KOPT-K1 (cell line): ENCODE data around the gene ATG14.

Experiments used
- H3K27ac ChIP-seq: fragments of 200-600 bp; sonication (generic); 2 replicates; pipeline ENCODE4 v1.5.1; 2016; ENCODE audit warnings: antibody characterized with exemption, mild to moderate bottlenecking, low read depth, low read length; ENCODE audit not compliant: poor library complexity, severe bottlenecking
- H3K36me3 ChIP-seq: fragments of 200-600 bp; sonication (generic); 2 replicates; pipeline ENCODE4 v1.5.1; 2017; ENCODE audit warnings: antibody characterized with exemption, mild to moderate bottlenecking, low read length, moderate library complexity; ENCODE audit not compliant: insufficient read depth
- H3K9me3 ChIP-seq: fragments of 200-600 bp; sonication (generic); 2 replicates; pipeline ENCODE4 v1.5.1; 2017; ENCODE audit warnings: antibody characterized with exemption, low read length, mild to moderate bottlenecking; ENCODE audit not compliant: insufficient read depth, poor library complexity, severe bottlenecking

The ATG14 gene

GRCh38 chr14:55333711-55334485 is 77.7 kb downstream of the ATG14 start:
- Histone ChIP-seq H3K9me3 (no peaks in the 10 kb centered on the region), H3K27ac (no peak overlapping the region)

GRCh38 chr14:55332654-55333570 is 78.7 kb downstream of the ATG14 start:
- H3K36me3 ChIP-seq = no peaks in the 10 kb centered on the region
- H3K27ac ChIP-seq = peak overlapping the region; percentile 51
- no peaks in the 10 kb centered on the region for H3K9me3 ChIP-seq

More at GRCh38 chr14:55333711-55334485, 77.7 kb downstream of the ATG14 start:
- no peaks in the 10 kb centered on the region for H3K36me3 ChIP-seq

- Histone ChIP-seq H3K27ac (no peak overlapping the region), H3K36me3 (no peaks in the 10 kb centered on the region), H3K9me3 (no peaks in the 10 kb centered on the region)
Observed at GRCh38 chr14:55329999-55330710, 81.5 kb downstream of the ATG14 start.

- Histone ChIP-seq H3K9me3 (no peaks in the 10 kb centered on the region), H3K27ac (no peak overlapping the region), H3K36me3 (no peaks in the 10 kb centered on the region)
Observed at GRCh38 chr14:55328317-55328716, 83.3 kb downstream of the ATG14 start.

GRCh38 chr14:55327179-55327578 is 84.5 kb downstream of the ATG14 start:
- H3K36me3 ChIP-seq = no peaks in the 10 kb centered on the region
- H3K9me3 ChIP-seq = no peaks in the 10 kb centered on the region
- H3K27ac ChIP-seq = no peak overlapping the region

- Histone ChIP-seq H3K9me3 (no peaks in the 10 kb centered on the region), H3K36me3 (peaks cover 4% of the 10 kb centered on the region; the same call in 1 of the 2 replicates), H3K27ac (no peak overlapping the region)
Observed at GRCh38 chr14:55324812-55325211, 86.8 kb downstream of the ATG14 start.

GRCh38 chr14:55323910-55324309 is 87.7 kb downstream of the ATG14 start:
- Histone ChIP-seq H3K36me3 (peaks cover 6% of the 10 kb centered on the region; the same call in 1 of the 2 replicates), H3K27ac (no peak overlapping the region), H3K9me3 (no peaks in the 10 kb centered on the region)

GRCh38 chr14:55318694-55319093 is 92.9 kb downstream of the ATG14 start:
- Histone ChIP-seq H3K27ac (no peak overlapping the region), H3K36me3 (peaks cover 32% of the 10 kb centered on the region)

GRCh38 chr14:55317542-55318306 is 93.9 kb downstream of the ATG14 start:
- Histone ChIP-seq H3K27ac (no peak overlapping the region), H3K36me3 (peaks cover 32% of the 10 kb centered on the region), H3K9me3 (peaks cover 29% of the 10 kb centered on the region)

More at GRCh38 chr14:55318694-55319093, 92.9 kb downstream of the ATG14 start:
- H3K9me3 ChIP-seq = peaks cover 20% of the 10 kb centered on the region

- Histone ChIP-seq H3K9me3 (peaks cover 41% of the 10 kb centered on the region), H3K36me3 (peaks cover 38% of the 10 kb centered on the region), H3K27ac (no peak overlapping the region)
Observed at GRCh38 chr14:55316564-55316963, 95.1 kb downstream of the ATG14 start.
